HEK293 (cell line): ENCODE results near the gene MAIP1.

Source experiments
- CTCF ChIA-PET: fragments of 350-600 bp; formaldehyde crosslinking; extraction: SDS; loops from one replicate; lab custom pipeline; 2021; ENCODE audit warnings: antibody characterized with exemption; lab: Yijun Ruan, JAX
- POLR2A ChIA-PET: fragments of 300-600 bp; formaldehyde crosslinking; extraction: SDS; loops from one replicate; lab custom pipeline; 2020; ENCODE audit warnings: antibody characterized with exemption, inconsistent platforms; lab: Yijun Ruan, JAX
- H3K27ac ChIP-seq: fragments of 200-500 bp; sonication (Bioruptor generic); 2 replicates; pipeline ENCODE4 v1.5.1; 2014; ENCODE audit warnings: low read depth, low read length, control low read depth, inconsistent platforms; ENCODE audit errors: extremely low read depth
- H3K36me3 ChIP-seq, 2 experiments: fragments of 200-500 bp in 1 of 2; sonication (Bioruptor generic) in 1 of 2; 1 replicate in 1 of 2; 2 replicates in 1 of 2; pipeline ENCODE4 v1.5.1; 2014 to 2017; ENCODE audit warnings: inconsistent platforms in 2 of 2, low read length in 2 of 2; ENCODE audit not compliant: control insufficient read depth in 2 of 2, insufficient read depth in 1 of 2
- H3K4me1 ChIP-seq: fragments of 200-500 bp; sonication (Bioruptor generic); 2 replicates; pipeline ENCODE4 v1.5.1; 2014; ENCODE audit warnings: mild to moderate bottlenecking, low read length, inconsistent platforms; ENCODE audit not compliant: control insufficient read depth, insufficient read depth
- H3K4me3 ChIP-seq: 2 replicates; pipeline ENCODE4 v1.5.1; 2011; ENCODE audit warnings: low read depth, mild to moderate bottlenecking, control low read depth, low read length, moderate library complexity
- H3K9me3 ChIP-seq: fragments of 200-500 bp; sonication (Bioruptor generic); 2 replicates; pipeline ENCODE4 v1.5.1; 2014; ENCODE audit warnings: low read depth, low read length, inconsistent platforms; ENCODE audit not compliant: control insufficient read depth, insufficient read depth
- AEBP2 ChIP-seq: fragments of 450-650 bp; formaldehyde crosslinking; IDR thresholded peaks from 2 replicates; pipeline ENCODE4 v1.5.1; 2016; ENCODE audit warnings: missing biosample characterization, missing genetic modification characterization, borderline replicate concordance
- EGR2 ChIP-seq: fragments of 450-650 bp; formaldehyde crosslinking; IDR thresholded peaks from 2 replicates; pipeline ENCODE4 v1.5.1; 2016; ENCODE audit warnings: low read depth, missing biosample characterization, missing genetic modification characterization
- GFI1B ChIP-seq: fragments of 450-650 bp; formaldehyde crosslinking; IDR thresholded peaks from 2 replicates; pipeline ENCODE4 v1.5.1; 2016; ENCODE audit warnings: missing biosample characterization, missing genetic modification characterization
- GLI2 ChIP-seq: fragments of 450-650 bp; formaldehyde crosslinking; IDR thresholded peaks from 2 replicates; pipeline ENCODE4; 2017; ENCODE audit warnings: missing biosample characterization, missing genetic modification characterization, low read depth, borderline replicate concordance
- KLF17 ChIP-seq: fragments of 450-650 bp; formaldehyde crosslinking; IDR thresholded peaks from 2 replicates; pipeline ENCODE4 v1.5.1; 2016; ENCODE audit warnings: missing biosample characterization, missing genetic modification characterization
- KLF8 ChIP-seq: fragments of 450-650 bp; formaldehyde crosslinking; IDR thresholded peaks from 2 replicates; pipeline ENCODE4 v1.5.1; 2016; ENCODE audit warnings: missing biosample characterization, missing genetic modification characterization
- OSR2 ChIP-seq: fragments of 450-650 bp; formaldehyde crosslinking; IDR thresholded peaks from 2 replicates; pipeline ENCODE4 v1.5.1; 2016; ENCODE audit warnings: missing biosample characterization, missing genetic modification characterization
- PRDM1 ChIP-seq: fragments of 450-650 bp; formaldehyde crosslinking; IDR thresholded peaks from 2 replicates; pipeline ENCODE4; 2016; ENCODE audit warnings: missing biosample characterization, missing genetic modification characterization
- SCRT1 ChIP-seq: fragments of 450-650 bp; formaldehyde crosslinking; IDR thresholded peaks from 2 replicates; pipeline ENCODE4 v1.5.1; 2016; ENCODE audit warnings: missing biosample characterization, missing genetic modification characterization, borderline replicate concordance
- SETDB1 ChIP-seq: IDR thresholded peaks from one replicate; pipeline ENCODE4 v1.6.1; 2017; ENCODE audit warnings: mild to moderate bottlenecking, low read length, moderate library complexity, mixed read lengths; ENCODE audit not compliant: insufficient read length
- YY1 ChIP-seq: fragments of 450-650 bp; formaldehyde crosslinking; IDR thresholded peaks from 2 replicates; pipeline ENCODE4 v1.5.1; 2018; ENCODE audit warnings: missing biosample characterization, missing genetic modification characterization
- ZBTB49 ChIP-seq: fragments of 450-650 bp; formaldehyde crosslinking; IDR thresholded peaks from 2 replicates; pipeline ENCODE4 v1.5.1; 2016; ENCODE audit warnings: missing biosample characterization, missing genetic modification characterization, low read depth
- ZFP3 ChIP-seq: fragments of 450-650 bp; formaldehyde crosslinking; IDR thresholded peaks from 2 replicates; pipeline ENCODE4 v1.5.1; 2016; ENCODE audit warnings: low read depth, missing biosample characterization, missing genetic modification characterization
- ZNF18 ChIP-seq: fragments of 450-650 bp; formaldehyde crosslinking; IDR thresholded peaks from 2 replicates; pipeline ENCODE4 v1.5.1; 2016; ENCODE audit warnings: missing biosample characterization, missing genetic modification characterization
- ZNF184 ChIP-seq: fragments of 450-650 bp; IDR thresholded peaks from 2 replicates; pipeline ENCODE4 v1.5.1; 2018; ENCODE audit warnings: missing biosample characterization, mild to moderate bottlenecking, missing genetic modification characterization
- ZNF202 ChIP-seq: fragments of 450-650 bp; formaldehyde crosslinking; IDR thresholded peaks from 2 replicates; pipeline ENCODE4 v1.5.1; 2016; ENCODE audit warnings: missing biosample characterization, missing genetic modification characterization, borderline replicate concordance
- ZNF214 ChIP-seq: fragments of 450-650 bp; formaldehyde crosslinking; IDR thresholded peaks from 2 replicates; pipeline ENCODE4 v1.5.1; 2017; ENCODE audit warnings: missing biosample characterization, mild to moderate bottlenecking, missing genetic modification characterization, borderline replicate concordance
- ZNF23 ChIP-seq: fragments of 450-650 bp; formaldehyde crosslinking; IDR thresholded peaks from 2 replicates; pipeline ENCODE4 v1.5.1; 2016; ENCODE audit warnings: missing biosample characterization, missing genetic modification characterization, borderline replicate concordance
- ZNF266 ChIP-seq: fragments of 450-650 bp; formaldehyde crosslinking; IDR thresholded peaks from 2 replicates; pipeline ENCODE4 v1.5.1; 2016; ENCODE audit warnings: missing biosample characterization, missing genetic modification characterization, low read depth
- ZNF280D ChIP-seq: fragments of 450-650 bp; formaldehyde crosslinking; IDR thresholded peaks from 2 replicates; pipeline ENCODE4 v1.5.1; 2016; ENCODE audit warnings: missing biosample characterization, missing genetic modification characterization
- ZNF37A ChIP-seq: fragments of 450-650 bp; IDR thresholded peaks from 2 replicates; pipeline ENCODE4 v1.5.1; 2018; ENCODE audit warnings: missing biosample characterization, missing genetic modification characterization
- ZNF488 ChIP-seq: fragments of 450-650 bp; formaldehyde crosslinking; IDR thresholded peaks from 2 replicates; pipeline ENCODE4 v1.5.1; 2016; ENCODE audit warnings: missing biosample characterization, missing genetic modification characterization
- ZNF530 ChIP-seq: fragments of 450-650 bp; formaldehyde crosslinking; IDR thresholded peaks from 2 replicates; pipeline ENCODE4 v1.5.1; 2016; ENCODE audit warnings: low read depth, missing biosample characterization, missing genetic modification characterization
- ZNF629 ChIP-seq: fragments of 450-650 bp; formaldehyde crosslinking; IDR thresholded peaks from 2 replicates; pipeline ENCODE4 v1.5.1; 2017; ENCODE audit warnings: missing biosample characterization, missing genetic modification characterization
- ZNF776 ChIP-seq: fragments of 450-650 bp; formaldehyde crosslinking; IDR thresholded peaks from 2 replicates; pipeline ENCODE4 v1.5.0; 2017; ENCODE audit warnings: missing biosample characterization, missing genetic modification characterization, borderline replicate concordance
- ZSCAN30 ChIP-seq: fragments of 450-650 bp; IDR thresholded peaks from 2 replicates; pipeline ENCODE4 v1.5.1; 2018; ENCODE audit warnings: missing biosample characterization, mild to moderate bottlenecking, missing genetic modification characterization, moderate library complexity

MAIP1 gene

GRCh38 chr2:199994371-199994770, 39.0 kb downstream of the MAIP1 start:
- TF ChIP-seq GLI2 (tag by site-specific recombination) = no peak
- TF ChIP-seq ZNF266 = no peak
- TF ChIP-seq AEBP2 (tag by site-specific recombination) = no peak
- TF ChIP-seq SETDB1 = no peak
- no peak for TF ChIP-seq ZNF202 (tag by site-specific recombination)
- no peak for TF ChIP-seq GFI1B
- TF ChIP-seq ZBTB49 (tag by site-specific recombination) = no peak
- no peak for TF ChIP-seq OSR2 (tag by site-specific recombination)
- TF ChIP-seq ZNF629 (tag by site-specific recombination) = no peak
- no peak for TF ChIP-seq KLF17 (tag by site-specific recombination)
- TF ChIP-seq EGR2 (tag by site-specific recombination) = no peak
- no peak for TF ChIP-seq ZNF488 (tag by site-specific recombination)
- no peak for TF ChIP-seq PRDM1 (tag by site-specific recombination)
- no peak for TF ChIP-seq ZNF214 (tag by site-specific recombination)
- TF ChIP-seq ZNF37A (tag by site-specific recombination) = no peak
- TF ChIP-seq SCRT1 (tag by site-specific recombination) = no peak
- TF ChIP-seq KLF8 (tag by site-specific recombination) = no peak
- TF ChIP-seq ZNF18 = no peak
- TF ChIP-seq ZNF23 = no peak
- TF ChIP-seq, all 188 proteins: peak for 0
- POLR2A ChIA-PET = no interaction called here
- no peaks in the 10 kb centered on the region for H3K36me3 ChIP-seq
- no peak overlapping the region for H3K27ac ChIP-seq
- no peak overlapping the region for H3K4me3 ChIP-seq
- no peaks in the 10 kb centered on the region for H3K4me1 ChIP-seq
- H3K9me3 ChIP-seq = no peaks in the 10 kb centered on the region
- CTCF ChIA-PET = interaction anchor here (2.7 kb wide), 1 partner anchor 9 kb away, joined by 12 read pairs; no protein-coding TSS in a partner anchor

- Histone ChIP-seq H3K36me3 (no peaks in the 10 kb centered on the region), H3K4me3 (no peak overlapping the region), H3K9me3 (no peaks in the 10 kb centered on the region), H3K4me1 (no peaks in the 10 kb centered on the region), H3K27ac (no peak overlapping the region)
- ChIA-PET POLR2A (no interaction called here), CTCF (interaction anchor here (2.7 kb wide), 1 partner anchor 9 kb away, joined by 12 read pairs; no protein-coding TSS in a partner anchor)
- no peak for TF ChIP-seq ZNF776 (tag by site-specific recombination)
- TF ChIP-seq ZSCAN30 = no peak
- no peak for TF ChIP-seq ZNF530
- TF ChIP-seq ZFP3 (tag by site-specific recombination) = no peak
- no peak for TF ChIP-seq ZNF184
- no peak for TF ChIP-seq YY1 (tag by site-specific recombination)
- no peak for TF ChIP-seq ZNF280D (tag by site-specific recombination)
These were observed 39.5 kb downstream of the MAIP1 start for GRCh38 chr2:199994896-199995295.
